HuH-7 (cell line): ENCODE data around the gene TRIM40.

Experiments
- DNase-seq: peaks from one replicate; pipeline ENCODE4 v3.0.0; 2011; ENCODE audit warnings: low spot score

The TRIM40 gene

DNA sequence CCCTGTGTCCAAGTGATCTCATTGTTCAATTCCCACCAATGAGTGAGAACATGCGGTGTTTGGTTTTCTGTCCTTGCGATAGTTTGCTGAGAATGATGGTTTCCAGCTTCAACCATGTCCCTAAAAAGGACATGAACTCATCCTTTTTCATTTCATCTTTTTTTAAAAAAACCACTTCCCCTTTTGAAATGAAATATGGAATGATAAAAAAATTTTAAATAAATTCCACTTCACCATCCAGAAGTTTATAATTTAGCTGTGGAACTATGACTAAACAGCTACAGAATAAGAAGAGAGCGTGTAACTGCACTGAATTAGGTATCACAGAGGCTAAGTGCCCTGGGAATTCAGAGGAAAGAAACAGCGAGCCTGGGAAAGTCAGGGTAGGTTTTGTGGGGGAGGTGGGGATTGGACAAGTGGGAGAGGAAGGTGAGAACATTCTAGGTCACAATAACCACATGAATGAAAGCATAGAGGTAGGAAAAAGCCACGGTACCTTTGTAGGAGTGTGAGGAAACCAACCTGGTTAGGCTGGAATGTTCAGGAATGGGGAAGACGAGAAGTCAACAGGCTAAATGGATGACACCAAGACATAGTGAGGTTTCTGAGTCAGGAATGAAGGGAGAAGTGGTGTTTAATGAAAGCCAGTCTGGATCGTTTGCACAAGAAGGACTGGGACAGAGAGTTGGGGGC, 14.1 kb downstream of the TRIM40 start:
- DNase-seq: no peak

DNA sequence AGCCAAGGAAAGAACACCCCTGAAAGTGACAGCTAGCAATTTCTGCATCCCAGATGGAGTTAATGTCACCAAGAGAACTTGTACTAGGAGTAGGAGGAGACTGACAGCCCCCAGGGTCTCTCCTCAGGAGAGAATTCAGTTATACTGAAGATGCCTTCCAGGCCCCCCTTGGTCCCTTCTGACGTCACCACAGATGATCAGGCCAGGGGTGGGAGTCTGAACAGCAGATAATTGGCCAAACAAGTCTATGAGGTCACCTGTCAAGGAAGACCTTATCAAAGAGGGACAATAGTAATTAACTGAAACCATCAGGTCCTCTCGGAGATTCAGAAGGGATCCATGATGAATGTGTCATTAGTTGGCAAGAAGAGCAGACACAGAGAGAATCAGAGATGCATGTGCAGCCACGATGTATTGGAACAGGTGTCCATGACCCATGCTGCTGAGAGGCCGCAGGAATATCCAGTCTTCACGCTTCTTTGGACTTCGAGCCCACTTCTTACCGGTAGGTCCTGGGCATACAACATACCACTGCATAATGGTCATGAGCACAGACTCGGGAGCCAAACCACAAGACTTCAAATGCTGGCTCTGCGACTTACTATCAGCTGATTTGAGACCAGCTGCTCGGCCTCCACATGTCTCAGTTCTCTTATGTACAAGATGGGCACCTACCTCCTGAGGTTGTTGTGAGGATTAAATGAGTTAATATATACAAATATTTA, 14.9 kb downstream of the TRIM40 start:
- DNase-seq: no peak

DNA sequence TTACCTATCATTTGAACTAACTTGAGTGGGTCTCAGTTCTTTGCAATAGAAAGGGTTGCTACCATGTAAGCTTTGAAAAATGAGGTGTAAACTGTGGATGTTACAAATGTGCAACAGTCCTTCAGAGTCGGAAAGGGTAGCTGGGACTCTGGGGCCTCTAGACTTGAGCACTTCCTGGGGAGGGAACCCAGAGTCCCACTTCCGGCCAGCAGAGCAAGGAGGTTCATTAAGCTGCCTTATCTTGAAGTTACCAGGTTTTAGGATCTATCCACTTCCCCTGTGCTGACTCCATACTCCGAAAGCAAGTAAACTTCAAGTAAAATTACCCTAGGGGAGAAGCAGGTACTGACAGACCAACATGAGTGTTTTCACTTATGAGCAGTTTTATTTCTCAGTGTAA, 15.6 kb downstream of the TRIM40 start:
- DNase-seq: no peak

DNA sequence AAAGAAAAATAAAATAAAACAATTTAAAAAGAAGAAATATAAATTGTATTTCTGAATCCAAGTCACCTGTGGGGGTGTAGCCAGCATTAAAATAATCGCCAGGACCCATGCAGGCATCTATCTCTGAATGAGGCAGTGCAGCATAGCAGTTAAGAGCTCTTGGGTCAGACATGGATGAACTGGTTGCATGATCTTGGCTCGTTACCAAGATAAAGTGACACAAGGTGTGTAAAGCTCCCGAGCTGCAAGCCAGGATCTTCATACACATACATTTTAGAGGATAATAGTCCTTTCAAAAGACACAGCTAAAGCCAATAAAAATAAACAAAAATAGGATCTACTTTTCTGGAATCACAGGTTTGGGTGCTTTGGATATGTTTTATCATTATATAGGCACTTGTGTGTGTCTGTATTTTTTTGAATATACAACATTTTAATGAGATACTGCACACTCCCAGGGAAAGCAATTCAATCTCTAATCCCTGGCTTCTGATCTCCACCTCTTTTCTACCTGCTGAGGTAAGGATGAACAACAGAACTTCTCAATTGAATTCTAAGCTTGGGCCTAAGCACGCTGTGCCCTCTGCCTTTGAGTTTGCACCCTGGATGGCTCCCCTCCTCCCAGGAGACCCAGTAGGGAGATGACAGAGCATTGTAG, 16.2 kb downstream of the TRIM40 start:
- DNase-seq: no peak

DNA sequence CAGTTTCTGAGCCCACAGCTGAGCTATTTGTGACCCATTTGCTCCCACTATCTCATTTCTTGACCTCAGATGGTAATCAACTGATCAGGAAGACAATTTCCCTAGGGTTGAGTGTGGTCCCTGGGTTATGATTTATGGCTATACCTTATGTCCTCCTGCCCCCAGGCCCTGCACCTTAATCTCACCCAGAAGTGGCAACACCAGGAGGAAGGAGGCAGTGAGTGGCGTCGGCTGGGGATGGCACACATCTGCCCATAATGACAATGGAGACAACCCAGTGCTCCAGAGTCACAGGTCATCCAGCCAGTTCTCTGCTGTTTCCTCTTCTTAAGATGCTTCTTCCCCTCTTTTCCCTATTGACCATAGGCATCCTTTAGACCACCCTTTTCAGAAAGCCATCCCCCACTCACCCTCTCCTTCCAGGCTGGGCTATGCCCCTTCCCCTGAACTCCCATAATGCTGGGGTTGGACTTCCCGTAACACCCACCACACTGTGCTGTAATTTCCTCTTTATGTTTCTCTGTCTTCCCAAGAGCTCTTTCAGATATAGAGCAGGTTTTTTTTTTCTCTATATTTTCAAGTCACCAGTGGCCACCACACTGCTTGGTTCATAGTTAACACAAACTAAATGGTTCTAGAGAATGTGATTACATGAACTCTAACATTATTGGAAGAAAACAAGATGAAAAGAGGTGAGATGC, 17.1 kb downstream of the TRIM40 start:
- DNase-seq: no peak

DNA sequence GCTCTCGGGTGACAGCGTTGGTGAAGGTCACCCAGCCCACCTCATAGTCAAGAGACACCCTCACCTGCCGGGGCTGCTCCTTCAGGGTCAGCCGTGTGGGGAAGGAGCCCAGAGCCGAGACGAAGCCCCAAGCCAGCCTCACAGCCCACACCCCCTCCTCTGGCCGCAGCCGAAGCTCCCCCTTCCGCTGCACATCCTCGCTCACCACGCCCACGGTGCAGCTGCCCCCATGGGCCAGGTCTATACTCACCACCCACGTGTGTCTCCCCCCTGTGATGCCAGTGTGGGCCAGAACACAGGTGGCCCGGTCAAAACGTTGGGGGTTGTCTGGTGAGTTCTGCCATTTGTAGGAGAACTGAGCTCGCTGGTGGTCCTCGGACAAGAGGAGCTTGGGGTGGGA, 18.1 kb downstream of the TRIM40 start:
- DNase-seq: no peak

DNA sequence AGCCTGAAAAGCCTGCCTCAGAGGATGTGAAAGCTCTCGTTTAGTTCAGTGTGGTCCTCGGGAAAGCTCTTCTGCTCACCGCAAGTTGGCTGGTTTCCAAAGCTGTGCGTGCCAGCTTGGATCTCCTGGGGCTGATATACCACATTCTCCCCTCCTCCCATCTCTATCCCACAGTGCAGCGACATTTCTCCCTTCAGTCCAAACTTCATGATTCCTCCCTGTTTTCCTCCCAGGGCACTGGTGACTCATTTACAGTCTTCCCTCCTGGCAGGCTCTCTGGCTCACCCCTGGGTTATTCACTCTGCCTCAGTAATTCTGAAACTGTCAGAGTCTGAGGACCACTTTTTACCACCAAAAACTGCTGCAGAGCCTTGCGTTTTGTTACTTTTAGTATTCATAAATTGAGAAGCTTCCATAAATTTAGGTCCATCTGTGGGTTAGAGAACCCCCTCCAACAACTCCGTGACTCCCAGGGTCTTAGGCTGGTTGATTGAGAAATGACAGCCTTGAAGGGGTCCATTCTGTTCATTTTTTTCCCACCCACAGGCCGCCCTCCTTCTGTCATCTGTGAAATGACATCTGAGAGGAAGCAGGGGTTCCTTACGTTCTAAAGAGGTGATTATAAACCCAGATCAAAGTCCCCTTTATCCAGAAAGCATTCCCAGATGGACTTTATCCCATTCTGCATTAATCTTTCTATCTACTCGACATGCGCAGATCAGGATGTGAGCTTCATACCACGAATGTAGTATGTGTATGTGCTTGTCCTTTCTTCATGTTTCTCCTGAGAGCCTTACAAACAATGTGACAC, 19.0 kb downstream of the TRIM40 start:
- DNase-seq: no peak

DNA sequence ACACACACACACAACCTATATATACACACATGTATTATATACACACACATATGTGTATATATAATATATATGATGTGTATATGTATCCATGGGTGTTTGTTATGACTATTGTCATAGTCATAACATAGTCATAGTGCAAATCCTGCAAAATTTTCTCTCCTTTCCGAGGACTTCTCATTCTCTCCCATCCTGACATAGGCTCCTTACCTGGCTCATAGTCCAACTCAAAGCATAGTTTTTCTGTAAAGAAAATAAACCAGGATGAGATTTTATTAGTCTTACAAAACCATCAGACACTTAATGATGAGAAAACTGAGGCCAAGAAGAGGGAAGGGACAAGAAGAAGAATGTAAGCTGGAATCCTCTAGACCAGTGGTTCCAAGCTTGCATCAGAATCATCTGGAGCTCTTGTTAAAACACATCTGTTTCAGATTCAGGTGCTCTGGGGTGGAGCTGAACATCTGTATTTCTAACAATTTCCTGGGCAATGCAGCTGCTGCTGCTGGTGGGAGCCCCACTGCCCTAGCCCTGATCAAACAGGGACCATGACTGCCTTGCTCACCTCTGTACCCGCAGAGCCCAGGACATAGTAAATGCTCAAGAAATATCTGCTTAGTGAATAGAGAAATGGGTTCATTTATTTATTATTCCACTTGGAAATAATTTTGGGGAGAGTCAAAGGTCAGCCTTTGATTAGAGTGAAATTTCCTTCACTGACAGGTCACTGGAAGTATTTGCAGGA, 19.8 kb downstream of the TRIM40 start:
- no peak for DNase-seq

- DNase-seq: peak; percentile 32
These were observed 20.3 kb downstream of the TRIM40 start for GRCh38 chr6:30156262-30156599.

GRCh38 chr6:30156774-30157173, 20.8 kb downstream of the TRIM40 start:
- no peak for DNase-seq

GRCh38 chr6:30157581-30157980, 21.6 kb downstream of the TRIM40 start:
- no peak for DNase-seq

GRCh38 chr6:30157999-30158398, 22.1 kb downstream of the TRIM40 start:
- DNase-seq: no peak

DNA sequence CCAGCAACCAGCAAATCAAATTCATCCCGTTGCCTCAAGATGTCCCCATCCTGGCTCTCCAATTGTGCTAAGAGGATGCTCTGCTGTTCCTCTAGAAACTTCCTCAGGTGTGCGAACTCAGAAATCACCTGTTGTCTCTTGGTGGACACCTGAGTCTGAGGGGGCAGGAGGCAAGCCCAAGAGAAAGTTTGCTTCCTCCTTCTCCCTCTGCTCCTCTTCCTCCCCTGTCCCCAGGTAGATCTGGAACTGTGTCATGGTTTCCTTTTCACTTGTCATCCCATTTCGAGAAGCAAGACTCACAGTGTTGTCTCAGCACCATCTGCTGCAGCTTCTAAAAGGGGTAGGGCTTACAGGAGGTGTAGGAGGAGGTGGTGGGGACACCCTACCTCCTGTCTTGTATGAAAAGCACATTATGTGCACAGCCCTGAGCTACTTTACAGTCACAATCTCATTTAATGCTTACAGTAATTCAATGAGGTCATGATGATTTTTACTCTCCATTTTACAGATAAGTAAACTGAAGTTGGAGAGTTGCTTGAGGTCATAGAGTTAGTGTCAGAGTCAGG, 22.6 kb downstream of the TRIM40 start:
- DNase-seq: no peak

DNA sequence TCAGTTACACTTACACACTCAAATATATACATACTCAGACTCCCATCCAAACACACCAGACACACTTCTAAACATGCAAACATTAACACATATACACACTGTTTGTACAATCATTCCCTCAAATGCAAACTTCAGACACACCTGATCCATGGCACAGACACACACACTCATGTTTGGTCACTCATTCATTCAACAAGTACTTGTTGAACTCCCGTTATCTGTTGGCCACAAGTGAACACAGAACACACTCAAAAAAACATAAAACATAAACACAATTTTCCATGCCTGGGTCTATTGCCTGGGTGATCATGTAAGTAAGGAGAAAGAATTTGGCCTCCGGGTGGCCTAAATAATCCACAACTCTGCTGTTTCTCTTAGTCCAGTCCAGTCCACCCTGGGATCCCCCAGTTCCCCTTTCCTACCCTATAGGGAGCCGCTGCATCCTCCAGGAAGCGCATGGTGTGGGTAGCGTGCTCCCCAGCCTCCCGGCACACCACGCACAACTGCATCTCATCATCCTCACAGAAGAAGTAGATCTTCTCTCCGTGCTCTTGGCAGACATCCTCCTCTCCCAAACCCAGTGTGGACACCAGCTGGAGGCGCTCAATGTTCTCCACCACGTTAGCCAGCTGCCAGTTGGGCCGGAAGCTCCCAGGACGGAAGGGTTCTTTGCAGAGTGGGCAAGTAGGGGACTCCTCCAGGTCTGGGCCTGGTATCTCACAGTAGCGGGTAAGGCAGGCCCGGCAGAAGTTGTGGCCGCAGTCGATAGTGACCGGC, 24.3 kb downstream of the TRIM40 start:
- DNase-seq: no peak

DNA sequence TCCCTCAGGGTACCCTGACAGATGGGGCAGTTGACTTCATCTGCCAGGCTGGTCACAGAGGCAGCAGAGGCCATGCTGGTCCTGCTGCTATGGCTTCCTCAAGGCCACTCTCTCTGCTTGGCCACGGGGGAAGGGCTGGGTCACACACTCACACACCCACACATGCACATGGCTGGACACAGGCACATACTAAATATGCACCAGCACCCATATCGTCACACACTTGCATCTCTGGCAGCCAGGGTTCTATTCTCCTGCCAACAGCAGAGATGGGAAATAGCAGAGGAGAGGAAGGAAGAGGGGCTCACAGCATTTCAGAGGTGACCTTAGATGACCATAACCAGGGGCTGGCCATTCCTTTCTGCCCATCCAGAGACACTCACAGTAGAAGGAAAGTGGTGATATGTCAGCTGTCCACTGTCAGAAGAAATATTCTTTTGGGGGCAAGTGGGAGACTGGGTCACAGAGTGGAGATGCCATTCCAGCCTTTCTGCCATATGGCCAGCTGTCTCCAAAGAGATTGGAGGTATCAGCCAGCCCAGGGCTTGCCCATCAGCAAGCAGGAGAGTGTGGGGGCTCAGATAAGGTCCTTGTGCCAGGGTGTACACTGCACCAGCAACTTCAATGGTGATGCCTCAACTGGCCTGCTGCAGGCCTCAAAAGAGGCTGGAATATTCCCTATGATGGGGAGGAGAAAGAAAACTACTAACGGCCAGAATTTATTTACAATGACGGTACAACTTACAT, 25.0 kb downstream of the TRIM40 start, which contains the start of gene TRIM10:
TSS of gene TRIM10 (minus strand) at position 427 of the 747 bp plus-strand sequence. CDS start at position 74, 353 bp downstream.
- no peak for DNase-seq

DNA sequence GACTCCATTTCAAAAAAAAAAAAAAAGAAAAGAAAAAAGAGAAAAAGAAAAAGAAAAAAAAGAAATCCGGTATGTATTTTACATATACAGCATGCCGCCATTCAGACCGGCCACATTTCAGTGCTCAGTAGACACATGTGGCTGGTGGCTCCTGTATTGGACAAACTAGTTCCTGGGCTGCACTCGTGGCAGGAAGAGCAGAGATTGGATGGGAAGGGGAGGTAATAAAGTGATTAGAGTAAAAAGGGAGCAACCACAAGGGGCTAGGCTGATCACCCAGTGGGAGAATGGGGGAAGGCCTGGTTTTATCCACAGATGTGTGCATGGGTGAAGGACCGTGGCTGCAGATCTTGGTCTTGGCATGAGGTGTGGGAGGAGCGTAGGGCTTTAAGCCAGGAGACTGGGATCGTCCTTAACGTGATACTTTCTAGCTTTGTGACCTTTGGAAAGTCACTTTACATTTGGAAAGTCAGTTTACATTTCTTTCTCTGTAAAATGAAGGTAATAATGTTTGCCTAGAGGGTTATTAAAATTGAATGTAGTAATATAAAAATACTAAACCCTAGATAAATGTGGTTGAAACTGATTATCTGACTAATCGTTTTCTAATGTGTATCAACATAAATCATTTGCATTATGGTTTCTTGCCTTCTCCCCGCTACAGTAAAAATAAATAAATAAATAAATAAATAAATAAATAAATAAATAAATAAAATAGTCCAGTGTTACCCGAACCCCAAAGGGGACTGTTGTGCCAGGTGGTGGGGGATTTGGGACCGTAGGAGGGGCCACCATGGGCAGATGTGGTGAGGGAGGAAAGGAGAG, 26.5 kb downstream of the TRIM40 start:
- no peak for DNase-seq

GRCh38 chr6:30163090-30163917, 27.4 kb downstream of the TRIM40 start, which contains the start of gene TRIM15:
TRIM15 (plus strand) TSS chr6:30163546; CDS start chr6:30163685, 139 bp downstream.
- DNase-seq: peak; percentile 70
